BE2C (cell line): ENCODE data around the gene ICAM3.
A peak's percentile ranks its signal among the peaks of the same experiment; 100 is the strongest.

Experiments used
- DNase-seq: peaks from one replicate; pipeline ENCODE4 v3.0.0-alpha.2; 2020
- H3K27me3 ChIP-seq: fragments of 250-450 bp; sonication (Bioruptor Pico); 2 replicates; pipeline ENCODE4 v1.5.1; 2020; ENCODE audit warnings: mild to moderate bottlenecking
- H3K36me3 ChIP-seq: fragments of 250-450 bp; sonication (Bioruptor Pico); 2 replicates; pipeline ENCODE4 v1.5.1; 2020; ENCODE audit warnings: mild to moderate bottlenecking
- H3K4me1 ChIP-seq: fragments of 250-450 bp; sonication (Bioruptor Pico); 2 replicates; pipeline ENCODE4 v1.5.1; 2020
- H3K4me3 ChIP-seq: 2 replicates; pipeline ENCODE4 v1.5.1; 2011; ENCODE audit warnings: low read depth, low read length
- H3K9me3 ChIP-seq: fragments of 250-450 bp; sonication (Bioruptor Pico); 2 replicates; pipeline ENCODE4 v1.5.1; 2020
- CTCF ChIP-seq: IDR thresholded peaks from 2 replicates; pipeline ENCODE4 v1.5.1; 2012; ENCODE audit warnings: mild to moderate bottlenecking, low read depth, low read length

ICAM3 gene

GRCh38 chr19:10364644-10365043 is 25.2 kb upstream of the ICAM3 start:
- no peaks in the 10 kb centered on the region for H3K27me3 ChIP-seq
- no peak for DNase-seq
- no peak for TF ChIP-seq CTCF
- peaks cover 24% of the 10 kb centered on the region for H3K36me3 ChIP-seq
- H3K4me1 ChIP-seq: no peaks in the 10 kb centered on the region
- no peaks in the 10 kb centered on the region for H3K9me3 ChIP-seq
- H3K4me3 ChIP-seq: no peak overlapping the region

GRCh38 chr19:10363789-10364281 is 24.4 kb upstream of the ICAM3 start:
- DNase-seq: no peak
- no peak overlapping the region for H3K4me3 ChIP-seq
- no peaks in the 10 kb centered on the region for H3K27me3 ChIP-seq
- no peak for TF ChIP-seq CTCF
- no peaks in the 10 kb centered on the region for H3K9me3 ChIP-seq
- no peaks in the 10 kb centered on the region for H3K4me1 ChIP-seq
- H3K36me3 ChIP-seq: peaks cover 21% of the 10 kb centered on the region

GRCh38 chr19:10362259-10362658 is 22.8 kb upstream of the ICAM3 start:
- no peaks in the 10 kb centered on the region for H3K27me3 ChIP-seq
- no peak for TF ChIP-seq CTCF
- no peaks in the 10 kb centered on the region for H3K4me1 ChIP-seq
- peaks cover 13% of the 10 kb centered on the region for H3K36me3 ChIP-seq
- DNase-seq: no peak
- H3K9me3 ChIP-seq: no peaks in the 10 kb centered on the region
- no peak overlapping the region for H3K4me3 ChIP-seq

GRCh38 chr19:10361569-10362011 is 22.2 kb upstream of the ICAM3 start:
- H3K9me3 ChIP-seq: no peaks in the 10 kb centered on the region
- no peak for DNase-seq
- H3K4me1 ChIP-seq: no peaks in the 10 kb centered on the region
- H3K27me3 ChIP-seq: no peaks in the 10 kb centered on the region
- TF ChIP-seq CTCF: no peak
- H3K4me3 ChIP-seq: no peak overlapping the region
- peaks cover 8% of the 10 kb centered on the region for H3K36me3 ChIP-seq

- Histone ChIP-seq H3K36me3 (peaks cover 6% of the 10 kb centered on the region), H3K27me3 (no peaks in the 10 kb centered on the region), H3K4me1 (peaks cover 9% of the 10 kb centered on the region; the same call in 1 of the 2 replicates), H3K4me3 (no peak overlapping the region), H3K9me3 (no peaks in the 10 kb centered on the region)
- no peak for DNase-seq
- no peak for TF ChIP-seq CTCF
Observed at GRCh38 chr19:10356431-10356830, 17.0 kb upstream of the ICAM3 start.

- peak overlapping the region; percentile 67 for H3K4me3 ChIP-seq
- DNase-seq: peak; percentile 99
- H3K9me3 ChIP-seq: no peaks in the 10 kb centered on the region
- TF ChIP-seq CTCF: no peak
- H3K27me3 ChIP-seq: no peaks in the 10 kb centered on the region
- H3K36me3 ChIP-seq: peaks cover 5% of the 10 kb centered on the region; the same call in 1 of the 2 replicates
- H3K4me1 ChIP-seq: peaks cover 9% of the 10 kb centered on the region; the same call in 1 of the 2 replicates
Observed at GRCh38 chr19:10353793-10354391, 14.5 kb upstream of the ICAM3 start.
